Stimulated activated CD8-positive, alpha-beta memory T cell treated with anti-CD3 and anti-CD28 coated beads, Interleukin-7, amount 100 ng/mL, for 1 hour (primary cell): ENCODE results near the gene SOBP.
"Not testable (repeated sequence)": the region's sequence is repeated elsewhere in the genome, so short reads cannot be mapped to it uniquely, and the experiment has no call there.

Experiments used
- DNase-seq, 2 donors: peaks; one replicate each; pipeline ENCODE4 v3.0.0-alpha.2; 2020; ENCODE audit warnings: low read depth in 2 of 2

Gene SOBP

GRCh38 chr6:107488174-107488874 lies 1.6 kb upstream of the SOBP start:
- no peak for DNase-seq

- no peak for DNase-seq
These were observed 862 bp upstream of the SOBP start for GRCh38 chr6:107488875-107489635.

- DNase-seq = no peak
These were observed 735 bp downstream of the SOBP start for GRCh38 chr6:107490566-107491137.

- no peak for DNase-seq
These were observed 1.3 kb downstream of the SOBP start for GRCh38 chr6:107491138-107491609.

- no peak for DNase-seq
These were observed 2.1 kb downstream of the SOBP start for GRCh38 chr6:107491760-107492660.

GRCh38 chr6:107493158-107494057 lies 3.5 kb downstream of the SOBP start:
- no peak for DNase-seq

GRCh38 chr6:107495196-107495643 lies 5.3 kb downstream of the SOBP start:
- DNase-seq = no peak

- no peak for DNase-seq
These were observed 6.1 kb downstream of the SOBP start for GRCh38 chr6:107495971-107496370.

GRCh38 chr6:107496892-107497684 lies 7.2 kb downstream of the SOBP start:
- no peak for DNase-seq

- no peak for DNase-seq
These were observed 14.5 kb downstream of the SOBP start for GRCh38 chr6:107504270-107505026.

- DNase-seq = no peak
These were observed 16.2 kb downstream of the SOBP start for GRCh38 chr6:107506145-107506544.

GRCh38 chr6:107509506-107509905 lies 19.6 kb downstream of the SOBP start:
- DNase-seq = no peak

GRCh38 chr6:107510108-107510507 lies 20.2 kb downstream of the SOBP start:
- DNase-seq = no peak

- DNase-seq = no peak
These were observed 21.6 kb downstream of the SOBP start for GRCh38 chr6:107511511-107511993.

- DNase-seq = no peak
These were observed 23.3 kb downstream of the SOBP start for GRCh38 chr6:107513214-107513613.

- no peak for DNase-seq
These were observed 26.0 kb downstream of the SOBP start for GRCh38 chr6:107515955-107516354.

- no peak for DNase-seq
These were observed 27.4 kb downstream of the SOBP start for GRCh38 chr6:107517274-107517673.

GRCh38 chr6:107519224-107519623 lies 29.3 kb downstream of the SOBP start:
- DNase-seq = not testable (repeated sequence)

- DNase-seq = not testable (repeated sequence)
These were observed 30.8 kb downstream of the SOBP start for GRCh38 chr6:107520706-107521105.
